Measurements from ENCODE around the gene C16orf92.

Gene C16orf92

GRCh38 chr16:29984137-29984763 lies 38.7 kb upstream of the C16orf92 start:
- no peak overlapping the region for H3K4me3 ChIP-seq (ENCODE audit: low read length)
- peaks cover 64% of the 10 kb centered on the region for H3K36me3 ChIP-seq (ENCODE audit: control insufficient read depth, insufficient read depth, low read length)
- no peaks in the 10 kb centered on the region for H3K27me3 ChIP-seq (ENCODE audit: control insufficient read depth, insufficient read depth, low read length)

GRCh38 chr16:29984764-29985147 lies 38.2 kb upstream of the C16orf92 start:
- Histone ChIP-seq H3K36me3 (ENCODE audit: control insufficient read depth, insufficient read depth, low read length) (peaks cover 64% of the 10 kb centered on the region), H3K27ac (ENCODE audit: low read depth, low read length) (no peak overlapping the region), H3K4me3 (ENCODE audit: low read length) (no peak overlapping the region), H3K27me3 (ENCODE audit: control insufficient read depth, insufficient read depth, low read length) (no peaks in the 10 kb centered on the region), H3K9ac (ENCODE audit: low read length) (no peak overlapping the region), H3K4me1 (ENCODE audit: control insufficient read depth, insufficient read depth, low read length) (no peaks in the 10 kb centered on the region)

More at GRCh38 chr16:29984137-29984763, 38.7 kb upstream of the C16orf92 start:
- no peaks in the 10 kb centered on the region for H3K4me1 ChIP-seq (ENCODE audit: control insufficient read depth, insufficient read depth, low read length)
- H3K27ac ChIP-seq (ENCODE audit: low read depth, low read length): no peak overlapping the region
- H3K9ac ChIP-seq (ENCODE audit: low read length): no peak overlapping the region

DNA sequence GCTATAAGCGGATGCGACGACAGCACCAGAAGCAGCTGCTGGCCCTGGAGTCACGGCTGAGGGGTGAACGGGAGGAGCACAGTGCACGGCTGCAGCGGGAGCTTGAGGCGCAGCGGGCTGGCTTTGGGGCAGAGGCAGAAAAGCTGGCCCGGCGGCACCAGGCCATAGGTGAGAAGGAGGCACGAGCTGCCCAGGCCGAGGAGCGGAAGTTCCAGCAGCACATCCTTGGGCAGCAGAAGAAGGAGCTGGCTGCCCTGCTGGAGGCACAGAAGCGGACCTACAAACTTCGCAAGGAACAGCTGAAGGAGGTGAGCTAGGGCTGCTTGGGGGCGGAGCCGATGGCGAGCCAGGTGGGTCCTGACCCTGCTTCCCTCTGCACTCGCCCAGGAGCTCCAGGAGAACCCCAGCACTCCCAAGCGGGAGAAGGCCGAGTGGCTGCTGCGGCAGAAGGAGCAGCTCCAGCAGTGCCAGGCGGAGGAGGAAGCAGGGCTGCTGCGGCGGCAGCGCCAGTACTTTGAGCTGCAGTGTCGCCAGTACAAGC lies 37.7 kb upstream of the C16orf92 start:
- Histone ChIP-seq H3K27ac (ENCODE audit: low read depth, low read length) (no peak overlapping the region), H3K4me3 (ENCODE audit: low read length) (no peak overlapping the region), H3K36me3 (ENCODE audit: control insufficient read depth, insufficient read depth, low read length) (peaks cover 58% of the 10 kb centered on the region), H3K27me3 (ENCODE audit: control insufficient read depth, insufficient read depth, low read length) (no peaks in the 10 kb centered on the region), H3K9ac (ENCODE audit: low read length) (no peak overlapping the region), H3K4me1 (ENCODE audit: control insufficient read depth, insufficient read depth, low read length) (no peaks in the 10 kb centered on the region)

DNA sequence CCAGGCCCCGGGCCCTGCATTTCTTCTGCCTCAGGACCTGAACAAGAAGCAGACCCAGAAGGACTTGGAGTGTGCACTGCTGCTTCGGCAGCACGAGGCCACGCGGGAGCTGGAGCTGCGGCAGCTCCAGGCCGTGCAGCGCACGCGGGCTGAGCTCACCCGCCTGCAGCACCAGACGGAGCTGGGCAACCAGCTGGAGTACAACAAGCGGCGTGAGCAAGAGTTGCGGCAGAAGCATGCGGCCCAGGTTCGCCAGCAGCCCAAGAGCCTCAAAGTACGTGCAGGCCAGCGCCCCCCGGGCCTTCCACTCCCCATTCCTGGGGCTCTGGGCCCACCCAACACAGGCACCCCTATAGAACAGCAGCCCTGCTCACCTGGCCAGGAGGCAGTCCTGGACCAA lies 36.8 kb upstream of the C16orf92 start:
- H3K27me3 ChIP-seq (ENCODE audit: control insufficient read depth, insufficient read depth, low read length): no peaks in the 10 kb centered on the region
- no peaks in the 10 kb centered on the region for H3K4me1 ChIP-seq (ENCODE audit: control insufficient read depth, insufficient read depth, low read length)
- H3K9ac ChIP-seq (ENCODE audit: low read length): no peak overlapping the region
- no peak overlapping the region for H3K27ac ChIP-seq (ENCODE audit: low read depth, low read length)
- no peak overlapping the region for H3K4me3 ChIP-seq (ENCODE audit: low read length)
- peaks cover 59% of the 10 kb centered on the region for H3K36me3 ChIP-seq (ENCODE audit: control insufficient read depth, insufficient read depth, low read length)

DNA sequence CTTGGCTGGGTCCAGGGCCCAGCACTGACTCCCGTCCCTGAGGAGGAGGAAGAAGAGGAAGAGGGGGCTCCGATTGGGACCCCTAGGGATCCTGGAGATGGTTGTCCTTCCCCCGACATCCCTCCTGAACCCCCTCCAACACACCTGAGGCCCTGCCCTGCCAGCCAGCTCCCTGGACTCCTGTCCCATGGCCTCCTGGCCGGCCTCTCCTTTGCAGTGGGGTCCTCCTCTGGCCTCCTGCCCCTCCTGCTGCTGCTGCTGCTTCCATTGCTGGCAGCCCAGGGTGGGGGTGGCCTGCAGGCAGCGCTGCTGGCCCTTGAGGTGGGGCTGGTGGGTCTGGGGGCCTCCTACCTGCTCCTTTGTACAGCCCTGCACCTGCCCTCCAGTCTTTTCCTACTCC lies 36.1 kb upstream of the C16orf92 start:
- H3K9ac ChIP-seq (ENCODE audit: low read length): no peak overlapping the region
- no peaks in the 10 kb centered on the region for H3K27me3 ChIP-seq (ENCODE audit: control insufficient read depth, insufficient read depth, low read length)
- H3K27ac ChIP-seq (ENCODE audit: low read depth, low read length): no peak overlapping the region
- H3K4me1 ChIP-seq (ENCODE audit: control insufficient read depth, insufficient read depth, low read length): no peaks in the 10 kb centered on the region
- peaks cover 54% of the 10 kb centered on the region for H3K36me3 ChIP-seq (ENCODE audit: control insufficient read depth, insufficient read depth, low read length)
- H3K4me3 ChIP-seq (ENCODE audit: low read length): no peak overlapping the region

- no peaks in the 10 kb centered on the region for H3K27me3 ChIP-seq (ENCODE audit: control insufficient read depth, insufficient read depth, low read length)
- H3K27ac ChIP-seq (ENCODE audit: low read depth, low read length): no peak overlapping the region
- H3K4me1 ChIP-seq (ENCODE audit: control insufficient read depth, insufficient read depth, low read length): no peaks in the 10 kb centered on the region
- no peak overlapping the region for H3K4me3 ChIP-seq (ENCODE audit: low read length)
- H3K36me3 ChIP-seq (ENCODE audit: control insufficient read depth, insufficient read depth, low read length): peaks cover 52% of the 10 kb centered on the region
- no peak overlapping the region for H3K9ac ChIP-seq (ENCODE audit: low read length)
These were observed 35.5 kb upstream of the C16orf92 start for GRCh38 chr16:29987371-29988085.

GRCh38 chr16:29988346-29989075 lies 34.5 kb upstream of the C16orf92 start:
- H3K27ac ChIP-seq (ENCODE audit: low read depth, low read length): no peak overlapping the region
- H3K4me3 ChIP-seq (ENCODE audit: low read length): no peak overlapping the region
- H3K36me3 ChIP-seq (ENCODE audit: control insufficient read depth, insufficient read depth, low read length): peaks cover 48% of the 10 kb centered on the region
- no peaks in the 10 kb centered on the region for H3K4me1 ChIP-seq (ENCODE audit: control insufficient read depth, insufficient read depth, low read length)
- no peaks in the 10 kb centered on the region for H3K27me3 ChIP-seq (ENCODE audit: control insufficient read depth, insufficient read depth, low read length)
- H3K9ac ChIP-seq (ENCODE audit: low read length): no peak overlapping the region

DNA sequence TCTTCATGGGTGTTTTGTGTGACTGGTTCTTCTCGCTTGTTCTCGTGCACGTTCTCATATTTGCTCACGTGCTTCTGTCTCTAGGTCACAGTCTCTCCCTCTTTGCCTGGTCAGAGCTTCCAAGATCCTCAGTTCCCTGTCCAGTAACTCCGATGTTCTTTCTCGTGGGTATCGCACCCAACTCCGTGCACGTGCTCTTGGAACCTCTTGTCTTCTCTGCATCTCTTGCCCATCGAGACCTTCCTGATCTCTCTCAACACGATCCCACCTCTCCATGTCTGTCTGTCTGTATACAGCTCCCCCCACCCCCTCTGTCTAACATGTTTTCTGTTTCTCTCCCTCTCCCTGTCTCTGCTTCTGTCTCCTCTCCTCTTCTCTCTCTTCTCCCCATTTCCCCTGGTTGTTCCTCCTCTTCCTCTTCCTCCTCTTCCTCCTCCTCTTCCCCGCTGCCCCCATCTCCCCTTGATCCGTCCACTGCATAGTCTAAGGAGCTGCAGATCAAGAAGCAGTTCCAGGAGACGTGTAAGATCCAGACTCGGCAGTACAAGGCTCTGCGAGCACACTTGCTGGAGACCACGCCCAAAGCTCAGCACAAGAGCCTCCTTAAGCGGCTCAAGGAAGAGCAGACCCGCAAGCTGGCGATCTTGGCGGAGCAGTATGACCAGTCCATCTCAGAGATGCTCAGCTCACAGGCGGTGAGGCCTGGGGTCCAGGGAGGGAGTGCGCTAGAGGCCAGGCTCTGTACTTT lies 33.7 kb upstream of the C16orf92 start:
- H3K27me3 ChIP-seq (ENCODE audit: control insufficient read depth, insufficient read depth, low read length): no peaks in the 10 kb centered on the region
- H3K9ac ChIP-seq (ENCODE audit: low read length): no peak overlapping the region
- H3K4me3 ChIP-seq (ENCODE audit: low read length): no peak overlapping the region
- H3K4me1 ChIP-seq (ENCODE audit: control insufficient read depth, insufficient read depth, low read length): no peaks in the 10 kb centered on the region
- peaks cover 44% of the 10 kb centered on the region for H3K36me3 ChIP-seq (ENCODE audit: control insufficient read depth, insufficient read depth, low read length)
- H3K27ac ChIP-seq (ENCODE audit: low read depth, low read length): no peak overlapping the region

DNA sequence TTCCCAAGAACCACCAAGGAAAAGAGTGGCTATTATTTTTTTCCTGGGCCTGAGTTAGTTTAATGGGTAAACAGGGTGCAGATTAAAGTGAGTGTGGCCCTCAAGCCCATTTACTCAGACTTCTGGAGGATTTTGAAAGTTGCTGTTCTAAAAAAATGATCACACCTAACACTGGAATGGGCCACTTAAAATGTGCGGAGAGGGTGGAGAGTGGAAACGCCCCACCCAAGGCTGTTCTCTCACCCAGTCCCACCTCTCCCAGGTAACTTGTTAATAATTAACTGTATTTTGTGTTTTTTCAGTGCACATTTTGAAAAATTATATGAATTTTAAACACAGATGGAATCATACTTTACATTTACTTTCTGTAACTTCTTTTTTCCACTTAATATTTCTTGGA lies 33.0 kb upstream of the C16orf92 start:
- Histone ChIP-seq H3K36me3 (ENCODE audit: control insufficient read depth, insufficient read depth, low read length) (peaks cover 36% of the 10 kb centered on the region), H3K4me3 (ENCODE audit: low read length) (no peak overlapping the region), H3K4me1 (ENCODE audit: control insufficient read depth, insufficient read depth, low read length) (peaks cover 3% of the 10 kb centered on the region), H3K27ac (ENCODE audit: low read depth, low read length) (no peak overlapping the region), H3K9ac (ENCODE audit: low read length) (no peak overlapping the region), H3K27me3 (ENCODE audit: control insufficient read depth, insufficient read depth, low read length) (no peaks in the 10 kb centered on the region)

DNA sequence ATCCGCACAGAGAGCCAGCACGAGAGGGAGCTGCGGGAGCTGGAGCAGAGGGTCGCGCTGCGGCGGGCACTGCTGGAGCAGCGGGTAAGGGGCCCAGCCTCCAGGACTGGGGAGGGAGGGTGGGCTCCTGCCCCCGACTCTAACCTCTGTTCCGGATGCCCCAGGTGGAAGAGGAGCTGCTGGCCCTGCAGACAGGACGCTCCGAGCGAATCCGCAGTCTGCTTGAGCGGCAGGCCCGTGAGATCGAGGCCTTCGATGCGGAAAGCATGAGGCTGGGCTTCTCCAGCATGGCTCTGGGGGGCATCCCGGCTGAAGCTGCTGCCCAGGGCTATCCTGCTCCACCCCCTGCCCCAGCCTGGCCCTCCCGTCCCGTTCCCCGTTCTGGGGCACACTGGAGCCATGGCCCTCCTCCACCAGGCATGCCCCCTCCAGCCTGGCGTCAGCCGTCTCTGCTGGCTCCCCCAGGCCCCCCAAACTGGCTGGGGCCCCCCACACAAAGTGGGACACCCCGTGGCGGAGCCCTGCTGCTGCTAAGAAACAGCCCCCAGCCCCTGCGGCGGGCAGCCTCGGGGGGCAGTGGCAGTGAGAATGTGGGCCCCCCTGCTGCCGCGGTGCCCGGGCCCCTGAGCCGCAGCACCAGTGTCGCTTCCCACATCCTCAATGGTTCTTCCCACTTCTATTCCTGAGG lies 32.0 kb upstream of the C16orf92 start:
- Histone ChIP-seq H3K4me3 (ENCODE audit: low read length) (no peak overlapping the region), H3K27ac (ENCODE audit: low read depth, low read length) (no peak overlapping the region), H3K4me1 (ENCODE audit: control insufficient read depth, insufficient read depth, low read length) (peaks cover 3% of the 10 kb centered on the region), H3K36me3 (ENCODE audit: control insufficient read depth, insufficient read depth, low read length) (peaks cover 27% of the 10 kb centered on the region), H3K27me3 (ENCODE audit: control insufficient read depth, insufficient read depth, low read length) (no peaks in the 10 kb centered on the region), H3K9ac (ENCODE audit: low read length) (no peak overlapping the region)

- Histone ChIP-seq H3K4me3 (ENCODE audit: low read length) (no peak overlapping the region), H3K4me1 (ENCODE audit: control insufficient read depth, insufficient read depth, low read length) (peaks cover 4% of the 10 kb centered on the region), H3K27me3 (ENCODE audit: control insufficient read depth, insufficient read depth, low read length) (no peaks in the 10 kb centered on the region), H3K36me3 (ENCODE audit: control insufficient read depth, insufficient read depth, low read length) (peaks cover 22% of the 10 kb centered on the region), H3K27ac (ENCODE audit: low read depth, low read length) (no peak overlapping the region), H3K9ac (ENCODE audit: low read length) (no peak overlapping the region)
These were observed 31.5 kb upstream of the C16orf92 start for GRCh38 chr16:29991571-29991904.

All from rectal smooth muscle tissue (tissue), 1 donor.